NCI-H187 treated with DMSO at 0.1 percent for 48 hours (cell line): ENCODE results near the gene B4GALT2.

Experiments
- DNase-seq: peaks from one replicate; lab custom pipeline; 2025; lab: John Stamatoyannopoulos, UW

B4GALT2 gene, protein sequence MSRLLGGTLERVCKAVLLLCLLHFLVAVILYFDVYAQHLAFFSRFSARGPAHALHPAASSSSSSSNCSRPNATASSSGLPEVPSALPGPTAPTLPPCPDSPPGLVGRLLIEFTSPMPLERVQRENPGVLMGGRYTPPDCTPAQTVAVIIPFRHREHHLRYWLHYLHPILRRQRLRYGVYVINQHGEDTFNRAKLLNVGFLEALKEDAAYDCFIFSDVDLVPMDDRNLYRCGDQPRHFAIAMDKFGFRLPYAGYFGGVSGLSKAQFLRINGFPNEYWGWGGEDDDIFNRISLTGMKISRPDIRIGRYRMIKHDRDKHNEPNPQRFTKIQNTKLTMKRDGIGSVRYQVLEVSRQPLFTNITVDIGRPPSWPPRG

GRCh38 chr1:43978551-43979260 lies at the start of gene B4GALT2:
Gene B4GALT2, plus strand, starts transcription at chr1:43979210. Its CDS starts 1,951 bp downstream, at chr1:43981161.
- no peak for DNase-seq

GRCh38 chr1:43930168-43930948 lies 48.7 kb upstream of the B4GALT2 start:
- no peak for DNase-seq

DNA sequence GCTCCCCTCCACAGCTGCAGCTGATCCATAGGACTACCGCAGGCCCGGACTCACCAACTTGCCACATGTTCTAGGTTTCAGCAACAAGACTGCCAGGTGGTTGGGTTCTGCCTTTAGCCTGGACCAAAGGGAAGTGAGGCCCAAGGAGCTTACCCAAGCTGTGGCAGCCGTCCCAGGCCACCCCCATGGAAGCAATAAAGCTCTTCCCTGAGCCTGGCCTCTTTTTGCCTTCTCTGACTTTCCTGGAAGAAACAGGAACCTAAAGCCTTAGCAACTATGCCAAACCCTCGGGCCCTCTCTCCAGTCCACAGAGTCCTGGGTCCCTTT lies 48.1 kb upstream of the B4GALT2 start:
- DNase-seq = no peak

DNA sequence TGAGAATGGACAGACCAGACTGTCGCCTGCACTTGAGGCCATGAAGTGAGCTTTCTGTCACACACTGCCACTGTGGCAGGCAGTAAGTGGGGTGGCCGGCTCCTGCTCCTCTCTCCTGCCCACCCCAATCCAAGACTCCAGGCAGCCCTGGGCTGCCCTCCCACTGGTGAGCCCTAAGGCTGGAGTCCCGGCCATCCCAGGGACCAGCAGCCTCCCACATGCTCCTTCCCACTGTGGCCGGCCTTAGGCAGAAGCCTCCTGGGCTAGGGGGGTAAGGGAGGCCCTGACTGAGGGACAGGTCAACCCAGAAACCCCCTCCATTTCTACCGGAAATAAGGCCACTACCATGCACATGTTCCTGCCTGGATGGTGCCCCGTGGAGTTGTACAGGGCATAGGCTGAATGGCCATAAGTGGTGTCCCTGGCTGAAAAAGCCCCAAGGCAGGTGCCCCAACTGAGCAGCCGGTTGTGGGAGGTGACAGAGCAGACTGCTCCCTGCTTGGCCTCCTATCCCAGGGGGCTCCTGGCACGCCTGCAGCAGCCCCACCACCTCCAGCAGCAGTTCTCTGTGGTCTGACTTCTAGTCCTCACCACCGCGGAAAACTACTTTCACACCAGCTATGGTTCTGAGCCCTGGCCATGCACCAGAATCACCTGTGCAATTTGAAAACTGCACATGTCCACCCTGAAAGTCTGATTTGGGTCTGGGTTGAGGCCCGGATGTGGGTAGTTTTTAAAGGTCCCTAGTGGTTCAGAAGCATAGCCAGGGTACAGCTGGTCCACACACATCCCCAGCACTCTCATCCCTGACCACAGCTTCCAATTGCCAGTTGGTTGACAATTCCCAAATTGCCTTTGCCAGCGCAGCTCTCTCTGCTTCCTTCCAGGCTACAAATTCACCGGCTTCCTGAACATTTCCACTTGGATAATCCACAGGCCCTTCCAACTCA lies 47.0 kb upstream of the B4GALT2 start:
- DNase-seq = no peak

- DNase-seq = no peak
Measured at GRCh38 chr1:43932786-43933385, 46.1 kb upstream of the B4GALT2 start.

DNA sequence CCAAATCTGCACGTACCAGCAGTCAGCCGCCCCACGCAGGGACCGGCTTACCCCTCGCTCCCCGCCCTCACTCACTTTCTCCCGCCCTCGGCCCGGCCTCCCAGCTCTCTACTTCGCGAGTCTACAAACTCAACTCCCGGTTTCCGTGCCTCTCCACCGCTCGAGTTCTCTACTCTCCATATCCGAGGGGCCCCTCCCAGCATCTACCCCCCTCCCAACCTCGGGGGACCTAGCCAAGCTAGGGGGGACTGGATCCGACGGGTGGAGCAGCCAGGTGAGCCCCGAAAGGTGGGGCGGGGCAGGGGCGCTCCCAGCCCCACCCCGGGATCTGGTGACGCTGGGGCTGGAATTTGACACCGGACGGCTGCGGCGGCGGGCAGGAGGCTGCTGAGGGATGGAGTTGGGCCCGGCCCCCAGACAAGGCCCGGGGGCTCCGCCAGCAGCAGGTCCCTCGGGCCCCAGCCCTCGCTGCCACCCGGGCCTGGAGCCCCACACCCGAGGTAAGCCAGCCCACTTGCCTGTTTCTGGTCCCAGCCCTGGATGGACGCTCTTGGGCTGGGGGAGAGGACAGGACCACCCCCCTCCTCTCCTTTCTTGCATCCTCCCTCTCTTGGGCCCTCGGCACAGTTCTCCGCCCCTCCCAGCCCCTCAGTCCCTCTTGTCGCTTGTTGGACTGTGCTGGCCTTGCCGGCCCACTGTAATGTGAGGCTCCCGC lies 45.5 kb upstream of the B4GALT2 start, which contains the start of gene ARTN:
Gene ARTN, plus strand, starts transcription at position 416 of the 715 bp plus-strand sequence. CDS start 1,856 bp downstream, outside the sequence.
- DNase-seq = no peak

GRCh38 chr1:43934101-43934985 lies 44.7 kb upstream of the B4GALT2 start:
- DNase-seq = no peak

DNA sequence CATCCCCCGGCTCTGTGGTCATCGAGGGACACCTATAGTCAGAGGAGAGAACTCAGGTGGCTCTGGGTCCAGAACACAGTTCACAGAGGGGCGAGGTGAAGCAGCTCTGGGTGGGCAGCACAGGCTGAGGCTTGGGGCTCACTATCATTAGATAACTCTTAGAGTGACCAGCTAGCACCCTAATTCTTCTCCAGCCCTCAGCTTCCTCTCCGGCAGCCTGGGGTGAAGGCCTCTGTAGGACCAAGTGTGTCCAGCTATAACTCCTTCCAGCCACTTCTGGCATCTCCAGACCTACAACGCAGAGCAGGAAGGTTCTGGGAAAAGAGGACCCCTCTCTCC lies 44.1 kb upstream of the B4GALT2 start:
- DNase-seq = no peak

DNA sequence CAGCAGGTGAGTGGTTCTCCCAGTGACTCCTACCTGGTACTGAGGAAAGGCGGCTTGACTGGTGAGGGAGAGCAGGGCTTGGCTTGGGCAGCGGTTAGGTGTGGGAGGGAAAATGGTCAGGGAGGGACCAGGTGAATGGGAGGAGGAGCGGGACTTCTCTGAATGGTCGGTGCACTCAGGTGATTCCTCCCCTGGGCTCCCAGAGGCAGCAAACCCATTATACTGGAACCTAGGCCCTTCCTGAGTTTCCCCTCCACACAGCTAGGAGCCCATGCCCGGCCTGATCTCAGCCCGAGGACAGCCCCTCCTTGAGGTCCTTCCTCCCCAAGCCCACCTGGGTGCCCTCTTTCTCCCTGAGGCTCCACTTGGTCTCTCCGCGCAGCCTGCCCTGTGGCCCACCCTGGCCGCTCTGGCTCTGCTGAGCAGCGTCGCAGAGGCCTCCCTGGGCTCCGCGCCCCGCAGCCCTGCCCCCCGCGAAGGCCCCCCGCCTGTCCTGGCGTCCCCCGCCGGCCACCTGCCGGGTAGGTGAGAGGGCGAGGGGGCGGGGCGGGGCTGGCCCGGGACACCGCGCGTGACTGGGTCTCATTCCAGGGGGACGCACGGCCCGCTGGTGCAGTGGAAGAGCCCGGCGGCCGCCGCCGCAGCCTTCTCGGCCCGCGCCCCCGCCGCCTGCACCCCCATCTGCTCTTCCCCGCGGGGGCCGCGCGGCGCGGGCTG lies 43.1 kb upstream of the B4GALT2 start:
- DNase-seq = no peak

GRCh38 chr1:43936431-43937151 lies 42.4 kb upstream of the B4GALT2 start:
- no peak for DNase-seq

- DNase-seq = no peak
Measured at GRCh38 chr1:43937179-43937865, 41.7 kb upstream of the B4GALT2 start.

DNA sequence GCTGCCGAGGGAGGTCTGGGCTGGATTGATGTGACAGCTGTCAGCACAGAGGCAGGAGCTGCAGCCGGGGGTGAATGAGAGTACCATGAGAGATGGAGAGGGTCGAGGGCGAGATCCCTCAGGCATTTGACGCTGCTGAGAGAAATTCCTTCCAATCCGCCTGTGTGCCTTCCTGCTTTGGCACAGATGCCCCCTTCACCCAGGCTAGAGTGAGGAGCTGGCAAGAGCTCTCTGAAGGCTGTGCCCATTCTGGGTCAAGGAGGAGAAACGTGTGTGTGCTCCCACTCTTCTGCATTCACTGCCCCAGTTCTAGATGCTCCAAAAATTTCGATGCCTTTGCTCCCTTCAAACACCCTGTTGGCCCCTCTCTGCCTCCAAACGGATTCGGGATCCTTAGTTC lies 40.6 kb upstream of the B4GALT2 start:
- no peak for DNase-seq

GRCh38 chr1:43938892-43939587 lies 40.0 kb upstream of the B4GALT2 start:
- DNase-seq = no peak

- DNase-seq = no peak
Measured at GRCh38 chr1:43942411-43942810, 36.6 kb upstream of the B4GALT2 start.

DNA sequence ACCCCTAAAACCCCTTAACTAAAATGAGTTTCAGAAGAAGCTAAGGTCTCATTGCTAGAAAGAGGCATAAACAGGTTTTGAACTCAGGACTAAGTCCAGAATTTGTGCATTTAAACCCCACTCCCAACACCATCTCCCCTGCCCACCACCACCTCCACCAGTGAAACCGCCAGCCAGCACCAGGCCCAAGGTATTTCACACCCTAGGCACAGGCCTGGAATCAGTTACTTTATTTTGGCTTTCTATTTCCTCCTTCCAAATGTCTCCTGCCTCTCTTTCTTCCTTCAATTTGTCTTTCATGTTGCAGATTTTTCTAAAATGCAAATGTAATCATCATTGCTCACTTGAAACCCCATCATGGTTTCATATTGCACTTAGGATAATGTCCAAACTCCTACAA lies 34.1 kb upstream of the B4GALT2 start:
- DNase-seq = no peak

GRCh38 chr1:43945674-43946235 lies 33.3 kb upstream of the B4GALT2 start:
- no peak for DNase-seq
